ENCODE results near the gene ZNF143.

ZNF143 gene

GRCh38 chr11:9527481-9528135, 66.8 kb downstream of the ZNF143 start:
- H2AFZ ChIP-seq (ENCODE audit: low read length), result no peak overlapping the region

GRCh38 chr11:9528136-9528501, 67.3 kb downstream of the ZNF143 start:
- H3K9ac ChIP-seq (ENCODE audit: low read length), result no peak overlapping the region
- H3K4me3 ChIP-seq (ENCODE audit: low read length), result no peak overlapping the region
- TF ChIP-seq EZH2 (optimal IDR thresholded peaks at IDR 0.05; ENCODE audit: low read depth, low read length) (no peak), EZH2phosphoT487 (IDR thresholded peaks at IDR 0.05; ENCODE audit: low read length) (no peak)
- TF ChIP-seq, protein P1, sequence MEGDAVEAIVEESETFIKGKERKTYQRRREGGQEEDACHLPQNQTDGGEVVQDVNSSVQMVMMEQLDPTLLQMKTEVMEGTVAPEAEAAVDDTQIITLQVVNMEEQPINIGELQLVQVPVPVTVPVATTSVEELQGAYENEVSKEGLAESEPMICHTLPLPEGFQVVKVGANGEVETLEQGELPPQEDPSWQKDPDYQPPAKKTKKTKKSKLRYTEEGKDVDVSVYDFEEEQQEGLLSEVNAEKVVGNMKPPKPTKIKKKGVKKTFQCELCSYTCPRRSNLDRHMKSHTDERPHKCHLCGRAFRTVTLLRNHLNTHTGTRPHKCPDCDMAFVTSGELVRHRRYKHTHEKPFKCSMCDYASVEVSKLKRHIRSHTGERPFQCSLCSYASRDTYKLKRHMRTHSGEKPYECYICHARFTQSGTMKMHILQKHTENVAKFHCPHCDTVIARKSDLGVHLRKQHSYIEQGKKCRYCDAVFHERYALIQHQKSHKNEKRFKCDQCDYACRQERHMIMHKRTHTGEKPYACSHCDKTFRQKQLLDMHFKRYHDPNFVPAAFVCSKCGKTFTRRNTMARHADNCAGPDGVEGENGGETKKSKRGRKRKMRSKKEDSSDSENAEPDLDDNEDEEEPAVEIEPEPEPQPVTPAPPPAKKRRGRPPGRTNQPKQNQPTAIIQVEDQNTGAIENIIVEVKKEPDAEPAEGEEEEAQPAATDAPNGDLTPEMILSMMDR (IDR thresholded peaks at IDR 0.05; ENCODE audit: low read length), result no peak
- no peak overlapping the region for H3K4me2 ChIP-seq (ENCODE audit: low read depth, low read length)
- no peaks in the 10 kb centered on the region for H3K9me3 ChIP-seq (replicated peaks; ENCODE audit: insufficient read depth, low read length)
- no peaks in the 10 kb centered on the region for H3K27me3 ChIP-seq (replicated peaks; ENCODE audit: insufficient read depth, low read length)
- no peaks in the 10 kb centered on the region for H3K4me1 ChIP-seq (ENCODE audit: low read length)
- H3K27ac ChIP-seq (ENCODE audit: low read length), result no peak overlapping the region
- DNase-seq, result no peak
- no peaks in the 10 kb centered on the region for H3K79me2 ChIP-seq (ENCODE audit: low read length)
- no peak overlapping the region for H2AFZ ChIP-seq (ENCODE audit: low read length)
- H3K9me2 ChIP-seq (replicated peaks; ENCODE audit: insufficient read depth, low read length), result no peaks in the 10 kb centered on the region
- H3K36me3 ChIP-seq (replicated peaks; ENCODE audit: insufficient read depth, low read length), result no peaks in the 10 kb centered on the region
- 0 out of 2 replicates have a peak, but pooled peaks cover 3% of the 10 kb centered on the region for H4K20me1 ChIP-seq (ENCODE audit: insufficient read depth, low read length)
- no peaks in the 10 kb centered on the region for H3F3A ChIP-seq (ENCODE audit: insufficient read depth, low read length)

More at GRCh38 chr11:9527481-9528135, 66.8 kb downstream of the ZNF143 start:
- no peak overlapping the region for H3K27ac ChIP-seq (ENCODE audit: low read length)
- DNase-seq, result no peak
- no peaks in the 10 kb centered on the region for H3K79me2 ChIP-seq (ENCODE audit: low read length)
- H3K27me3 ChIP-seq (replicated peaks; ENCODE audit: insufficient read depth, low read length), result no peaks in the 10 kb centered on the region
- no peak overlapping the region for H3K4me2 ChIP-seq (ENCODE audit: low read depth, low read length)
- no peaks in the 10 kb centered on the region for H3K36me3 ChIP-seq (replicated peaks; ENCODE audit: insufficient read depth, low read length)
- no peak overlapping the region for H3K4me3 ChIP-seq (ENCODE audit: low read length)
- no peaks in the 10 kb centered on the region for H3K9me2 ChIP-seq (replicated peaks; ENCODE audit: insufficient read depth, low read length)
- 0 out of 2 replicates have a peak, but pooled peaks cover 3% of the 10 kb centered on the region for H4K20me1 ChIP-seq (ENCODE audit: insufficient read depth, low read length)
- H3K9ac ChIP-seq (ENCODE audit: low read length), result no peak overlapping the region
- H3K9me3 ChIP-seq (replicated peaks; ENCODE audit: insufficient read depth, low read length), result no peaks in the 10 kb centered on the region
- no peaks in the 10 kb centered on the region for H3K4me1 ChIP-seq (ENCODE audit: low read length)
- H3F3A ChIP-seq (ENCODE audit: insufficient read depth, low read length), result no peaks in the 10 kb centered on the region
- TF ChIP-seq EZH2phosphoT487 (IDR thresholded peaks at IDR 0.05; ENCODE audit: low read length) (no peak), EZH2 (optimal IDR thresholded peaks at IDR 0.05; ENCODE audit: low read depth, low read length) (no peak)
- TF ChIP-seq, protein P1 (IDR thresholded peaks at IDR 0.05; ENCODE audit: low read length), result no peak

DNA sequence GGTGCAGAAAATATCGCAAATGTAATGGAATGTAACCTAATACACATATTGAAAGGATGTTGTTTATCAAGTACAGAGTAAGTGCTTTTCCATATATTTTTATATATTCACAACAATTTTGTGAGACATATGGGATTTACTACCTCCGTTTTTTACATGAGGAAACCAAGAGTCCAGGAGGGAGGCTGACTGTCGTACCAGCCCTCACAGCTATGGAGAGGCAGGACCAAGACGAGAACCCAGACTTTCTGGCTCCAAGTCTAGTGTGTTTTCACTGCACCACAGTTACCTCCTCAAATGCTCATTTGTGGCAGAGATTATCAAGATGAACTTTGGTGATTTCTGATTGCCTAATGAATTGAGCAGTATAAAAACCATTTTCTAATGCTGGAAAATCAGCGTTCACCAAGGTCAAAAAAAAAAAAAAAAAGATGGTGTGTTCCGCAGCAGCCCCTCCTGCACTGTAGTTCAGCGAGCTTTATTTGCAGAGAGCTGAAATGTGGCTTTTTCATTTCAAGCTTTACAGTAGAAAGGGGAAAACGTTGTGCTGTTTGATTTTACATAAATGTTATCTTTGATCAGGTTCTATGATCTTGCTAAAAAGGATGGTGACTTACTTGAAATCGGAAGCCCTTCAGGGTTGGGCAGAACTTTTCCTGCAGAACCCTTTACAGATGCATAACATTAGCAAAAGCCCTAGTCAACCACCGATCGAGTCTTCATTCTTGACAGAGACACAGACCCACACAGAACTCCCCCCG, 67.9 kb downstream of the ZNF143 start:
- Histone ChIP-seq H3K36me3 (replicated peaks; ENCODE audit: insufficient read depth, low read length) (no peaks in the 10 kb centered on the region), H3K9me2 (replicated peaks; ENCODE audit: insufficient read depth, low read length) (no peaks in the 10 kb centered on the region), H3K27me3 (replicated peaks; ENCODE audit: insufficient read depth, low read length) (no peaks in the 10 kb centered on the region), H3K4me2 (ENCODE audit: low read depth, low read length) (no peak overlapping the region), H3F3A (ENCODE audit: insufficient read depth, low read length) (no peaks in the 10 kb centered on the region), H3K79me2 (ENCODE audit: low read length) (no peaks in the 10 kb centered on the region), H4K20me1 (ENCODE audit: insufficient read depth, low read length) (0 out of 2 replicates have a peak, but pooled peaks cover 3% of the 10 kb centered on the region), H3K9ac (ENCODE audit: low read length) (no peak overlapping the region), H3K9me3 (replicated peaks; ENCODE audit: insufficient read depth, low read length) (no peaks in the 10 kb centered on the region), H3K4me1 (ENCODE audit: low read length) (no peaks in the 10 kb centered on the region), H3K4me3 (ENCODE audit: low read length) (no peak overlapping the region), H3K27ac (ENCODE audit: low read length) (no peak overlapping the region), H2AFZ (ENCODE audit: low read length) (no peak overlapping the region)
- no peak for DNase-seq
- no peak for TF ChIP-seq EZH2 (optimal IDR thresholded peaks at IDR 0.05; ENCODE audit: low read depth, low read length)
- no peak for TF ChIP-seq EZH2phosphoT487 (IDR thresholded peaks at IDR 0.05; ENCODE audit: low read length)
- TF ChIP-seq, protein P1 (IDR thresholded peaks at IDR 0.05; ENCODE audit: low read length), result no peak
